GM23248 (cell line): ENCODE measurements around the gene ZNF689.

Experiments used
- EZH2 ChIP-seq: fragments of 200-600 bp; sonication (generic); IDR thresholded peaks from 2 replicates; pipeline ENCODE4 v1.6.1; 2018; ENCODE audit warnings: antibody characterized with exemption, mild to moderate bottlenecking; ENCODE audit not compliant: insufficient read depth, poor library complexity, severe bottlenecking
- EZH2phosphoT487 ChIP-seq: fragments of 200-600 bp; sonication (generic); IDR thresholded peaks from 2 replicates; pipeline ENCODE4 v1.6.1; 2018; ENCODE audit warnings: antibody characterized with exemption, moderate library complexity, mild to moderate bottlenecking, low read depth; ENCODE audit not compliant: insufficient read depth

- no peak for TF ChIP-seq EZH2
- TF ChIP-seq EZH2phosphoT487: no peak
Observed at GRCh38 chr16:30623536-30624283, 13.5 kb upstream of the ZNF689 start.
